Esophagus muscularis mucosa (tissue), 4 donors: ENCODE measurements around the gene PIP5KL1. TPM values are rescaled to one million over a fixed set of nuclear protein-coding genes. Genes with fewer than 3 reads are reported as not detected.

ENCODE experiments used
- DNase-seq: peaks from one replicate; pipeline ENCODE4 v3.0.0-alpha.2; 2017; ENCODE audit errors: extremely low spot score
- H3K27ac ChIP-seq, 4 donors: fragments of 200-600 bp; sonication (generic); replicated peaks in 1 of 4; 1 replicate in 3 of 4; 2 replicates in 1 of 4; pipeline ENCODE4 v1.5.1; 2016 to 2019; ENCODE audit warnings: mild to moderate bottlenecking in 1 of 4
- H3K27me3 ChIP-seq, 4 donors: fragments of 200-600 bp; sonication (generic); one replicate each; pipeline versions ENCODE4 v1.5.1 to v1.6.0; 2016 to 2019
- H3K36me3 ChIP-seq, 4 donors: fragments of 200-600 bp; sonication (generic); one replicate each; pipeline ENCODE4 v1.5.1; 2016 to 2019
- H3K4me1 ChIP-seq, 4 donors: fragments of 200-600 bp; sonication (generic); one replicate each; pipeline ENCODE4 v1.5.1; 2016 to 2019
- H3K4me3 ChIP-seq, 4 donors: fragments of 200-600 bp; sonication (generic); 1 replicate in 2 of 4; 2 replicates in 2 of 4; pipeline ENCODE4 v1.5.1; 2016 to 2019; ENCODE audit warnings: mild to moderate bottlenecking in 4 of 4, moderate library complexity in 1 of 4
- H3K9me3 ChIP-seq, 4 donors: fragments of 200-600 bp; sonication (generic); 1 replicate in 3 of 4; 2 replicates in 1 of 4; pipeline ENCODE4 v1.5.1; 2016 to 2019
- EP300 ChIP-seq: sonication (generic); formaldehyde crosslinking; IDR thresholded peaks from one replicate; pipeline ENCODE4 v1.6.1; 2017; ENCODE audit warnings: antibody characterized with exemption
- POLR2A ChIP-seq: fragments of 450-650 bp; IDR thresholded peaks from one replicate; pipeline ENCODE4 v1.6.1; 2017; ENCODE audit warnings: antibody characterized with exemption, moderate library complexity, mild to moderate bottlenecking, low read depth
- POLR2AphosphoS5 ChIP-seq, 2 donors: sonication (generic); formaldehyde crosslinking; IDR thresholded peaks; one replicate each; pipeline ENCODE4 v1.6.1; 2017; ENCODE audit warnings: antibody characterized with exemption in 2 of 2
- WGBS: methylation state at CpG from one replicate; pipeline ENCODE4 v1.1.5; 2018; 5-methylcytosine and 5-hydroxymethylcytosine counted together
- intact Hi-C: fragments of 100-400 bp; cut with DNase I; formaldehyde crosslinking; loops from one replicate; pipeline ENCODE4 v1.15.1; 2023
- total RNA-seq, 4 donors: library from RNA; depleted of rRNA; stranded (reverse); fragments of >200 nt; gene quantifications; one replicate each; pipeline versions ENCODE4 v1.1.0 to v1.2.1, GENCODE V29; 2016
- TF ChIP-seq, protein P1 (sequence below), 3 experiments: fragments of 200-600 bp in 2 of 3; fragments of 450-650 bp in 1 of 3; sonication (generic) in 2 of 3; IDR thresholded peaks; one replicate each; pipeline ENCODE4 v1.5.1; 2017 to 2019; ENCODE audit warnings: antibody characterized with exemption in 3 of 3, mild to moderate bottlenecking in 2 of 3, moderate library complexity in 1 of 3

PIP5KL1 gene
- total RNA-seq, 4 donors from 2014 or later, result 1.3 to 2.8 (median 2.2) TPM

DNA sequence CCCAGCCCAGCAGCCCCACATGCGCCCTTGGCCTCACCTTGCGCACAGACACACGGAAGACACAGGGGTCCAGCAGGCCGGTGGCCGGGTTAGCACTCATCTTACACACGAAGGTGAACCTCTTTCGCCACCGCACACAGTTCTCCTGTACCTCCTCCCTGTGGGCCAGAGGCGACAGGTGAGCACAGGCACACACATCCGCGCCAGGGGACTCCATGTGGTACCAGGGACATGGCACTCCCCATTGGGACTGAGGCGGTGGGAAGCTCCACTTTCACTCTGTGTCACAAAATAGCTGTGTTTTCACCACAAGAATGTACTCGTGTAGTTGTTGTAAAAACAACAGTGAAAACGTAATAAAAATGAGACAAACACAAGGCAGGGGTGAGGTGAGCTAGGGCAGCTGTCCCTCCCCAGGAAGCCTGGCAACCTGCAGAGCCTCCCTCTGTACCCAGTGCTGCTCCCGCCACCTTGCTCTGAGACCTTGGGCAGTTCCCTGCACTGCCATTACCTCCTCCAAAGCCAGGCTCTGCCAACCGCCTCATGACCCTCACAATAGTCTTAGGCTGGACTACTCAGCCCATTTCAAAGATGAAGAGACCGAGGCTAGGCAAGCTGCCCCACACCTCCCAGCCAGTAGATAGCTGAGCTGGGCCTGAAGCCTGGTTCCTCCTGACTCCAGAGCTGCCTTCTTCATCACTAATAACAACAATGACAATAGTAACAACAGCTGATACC lies 23.4 kb upstream of the PIP5KL1 start:
- no peak overlapping the region for H3K4me3 ChIP-seq
- no peak for DNase-seq
- H3K27me3 ChIP-seq, result no peaks in the 10 kb centered on the region
- WGBS, result 88% methylated on average over 17 of the region's 17 CpGs
- TF ChIP-seq POLR2AphosphoS5 (IDR thresholded peaks at IDR 0.05) (no peak), POLR2A (no peak), EP300 (no peak)
- TF ChIP-seq, protein P1, sequence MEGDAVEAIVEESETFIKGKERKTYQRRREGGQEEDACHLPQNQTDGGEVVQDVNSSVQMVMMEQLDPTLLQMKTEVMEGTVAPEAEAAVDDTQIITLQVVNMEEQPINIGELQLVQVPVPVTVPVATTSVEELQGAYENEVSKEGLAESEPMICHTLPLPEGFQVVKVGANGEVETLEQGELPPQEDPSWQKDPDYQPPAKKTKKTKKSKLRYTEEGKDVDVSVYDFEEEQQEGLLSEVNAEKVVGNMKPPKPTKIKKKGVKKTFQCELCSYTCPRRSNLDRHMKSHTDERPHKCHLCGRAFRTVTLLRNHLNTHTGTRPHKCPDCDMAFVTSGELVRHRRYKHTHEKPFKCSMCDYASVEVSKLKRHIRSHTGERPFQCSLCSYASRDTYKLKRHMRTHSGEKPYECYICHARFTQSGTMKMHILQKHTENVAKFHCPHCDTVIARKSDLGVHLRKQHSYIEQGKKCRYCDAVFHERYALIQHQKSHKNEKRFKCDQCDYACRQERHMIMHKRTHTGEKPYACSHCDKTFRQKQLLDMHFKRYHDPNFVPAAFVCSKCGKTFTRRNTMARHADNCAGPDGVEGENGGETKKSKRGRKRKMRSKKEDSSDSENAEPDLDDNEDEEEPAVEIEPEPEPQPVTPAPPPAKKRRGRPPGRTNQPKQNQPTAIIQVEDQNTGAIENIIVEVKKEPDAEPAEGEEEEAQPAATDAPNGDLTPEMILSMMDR (IDR thresholded peaks at IDR 0.05), result no peak
- intact Hi-C loops, result no loop called here
- H3K9me3 ChIP-seq, result no peaks in the 10 kb centered on the region
- H3K36me3 ChIP-seq, result peaks cover 0 to 10% (median 0%) of the 10 kb centered on the region in 4 donors
- H3K4me1 ChIP-seq, result peaks cover 51 to 73% (median 70%) of the 10 kb centered on the region in 4 donors
- H3K27ac ChIP-seq, result peak overlapping the region; percentile 58 to 75 (median 66)

GRCh38 chr9:127953154-127953553 lies 22.6 kb upstream of the PIP5KL1 start:
- Histone ChIP-seq H3K27ac (peak overlapping the region in 2 of 4 donors; percentile 69 to 75), H3K27me3 (no peaks in the 10 kb centered on the region), H3K9me3 (no peaks in the 10 kb centered on the region), H3K36me3 (peaks cover 0 to 14% (median 0%) of the 10 kb centered on the region in 4 donors), H3K4me3 (no peak overlapping the region), H3K4me1 (peaks cover 54 to 77% (median 75%) of the 10 kb centered on the region in 4 donors)
- no peak for TF ChIP-seq POLR2AphosphoS5 (IDR thresholded peaks at IDR 0.05)
- TF ChIP-seq, protein P1 (IDR thresholded peaks at IDR 0.05), result no peak
- TF ChIP-seq POLR2A, result no peak
- no peak for TF ChIP-seq EP300
- 97% methylated on average over 1 of the region's 1 CpG for WGBS
- intact Hi-C loops, result no loop called here
- DNase-seq, result no peak

- no peaks in the 10 kb centered on the region for H3K27me3 ChIP-seq
- H3K36me3 ChIP-seq, result peaks cover 0 to 27% (median 5%) of the 10 kb centered on the region in 4 donors
- intact Hi-C loops, result no loop called here
- H3K4me1 ChIP-seq, result peaks cover 64 to 83% (median 81%) of the 10 kb centered on the region in 4 donors
- peak overlapping the region in 2 of 4 donors; percentile 2 to 12 for H3K4me3 ChIP-seq
- TF ChIP-seq, protein P1 (IDR thresholded peaks at IDR 0.05), result no peak
- TF ChIP-seq POLR2AphosphoS5 (IDR thresholded peaks at IDR 0.05) (peak; percentile 58 to 79), POLR2A (no peak)
- H3K27ac ChIP-seq, result peak overlapping the region; percentile 56 to 65 (median 60)
- WGBS, result 64% methylated on average over 19 of the region's 21 CpGs
- DNase-seq, result no peak
- H3K9me3 ChIP-seq, result no peaks in the 10 kb centered on the region
Measured at GRCh38 chr9:127950513-127951289, 20.1 kb upstream of the PIP5KL1 start.

DNA sequence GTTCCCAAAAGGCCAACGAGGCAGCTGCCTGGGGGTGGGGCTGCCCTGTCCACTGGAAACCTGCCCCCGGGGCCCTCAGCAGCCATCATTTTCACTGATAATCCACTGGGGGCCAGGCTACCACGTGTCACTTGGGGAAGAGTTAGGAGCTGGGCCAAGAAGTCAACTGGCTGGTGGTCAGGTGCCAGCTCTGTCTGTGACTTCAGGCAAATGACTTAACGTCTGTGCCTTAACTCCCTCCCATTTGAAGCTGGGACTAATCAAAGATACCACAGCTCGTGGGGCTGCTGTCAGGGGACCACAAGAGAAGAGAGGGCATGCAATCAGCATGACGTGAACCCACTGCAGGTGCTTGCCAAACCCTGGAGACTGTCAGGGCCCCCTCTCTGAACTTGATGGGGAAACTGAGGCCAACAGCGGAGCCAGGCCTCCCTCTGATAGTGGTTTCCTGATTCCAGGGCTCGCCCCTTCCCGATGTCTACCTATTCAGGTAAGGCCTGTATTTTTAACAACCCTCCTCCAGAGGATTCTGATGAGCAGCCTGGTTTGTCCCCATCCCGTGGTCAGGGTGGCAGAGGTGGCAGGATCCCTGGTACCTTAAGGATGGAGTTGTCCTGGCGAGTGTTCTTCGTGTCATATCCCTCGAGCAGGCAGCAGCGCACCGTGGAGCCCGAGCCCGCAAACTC lies 19.4 kb upstream of the PIP5KL1 start:
- WGBS, result 84% methylated on average over 13 of the region's 17 CpGs
- H3K27me3 ChIP-seq, result no peaks in the 10 kb centered on the region
- DNase-seq, result no peak
- no peaks in the 10 kb centered on the region for H3K9me3 ChIP-seq
- H3K4me3 ChIP-seq, result peak overlapping the region in 2 of 4 donors; percentile 2 to 12
- peak overlapping the region; percentile 56 to 65 (median 60) for H3K27ac ChIP-seq
- H3K36me3 ChIP-seq, result peaks cover 6 to 34% (median 12%) of the 10 kb centered on the region in 4 donors
- peaks cover 60 to 80% (median 78%) of the 10 kb centered on the region in 4 donors for H3K4me1 ChIP-seq
- TF ChIP-seq, protein P1 (IDR thresholded peaks at IDR 0.05), result no peak
- TF ChIP-seq POLR2AphosphoS5 (IDR thresholded peaks at IDR 0.05) (no peak), EP300 (no peak), POLR2A (no peak)
- intact Hi-C loops, result no loop called here
